Astrocyte (in vitro differentiated cells and primary cell): ENCODE data around the gene PDK3.

Experiments used
- EZH2 ChIP-seq: IDR thresholded peaks from 2 replicates; pipeline ENCODE4 v1.6.1; 2012; ENCODE audit warnings: mild to moderate bottlenecking, low read length, inconsistent platforms; ENCODE audit not compliant: insufficient read depth
- TF ChIP-seq, protein P1 (sequence below): IDR thresholded peaks from 2 replicates; pipeline ENCODE4 v1.5.1; 2011; ENCODE audit warnings: low read depth, mild to moderate bottlenecking, inconsistent platforms, low read length, moderate library complexity; ENCODE audit not compliant: insufficient read depth

DNA sequence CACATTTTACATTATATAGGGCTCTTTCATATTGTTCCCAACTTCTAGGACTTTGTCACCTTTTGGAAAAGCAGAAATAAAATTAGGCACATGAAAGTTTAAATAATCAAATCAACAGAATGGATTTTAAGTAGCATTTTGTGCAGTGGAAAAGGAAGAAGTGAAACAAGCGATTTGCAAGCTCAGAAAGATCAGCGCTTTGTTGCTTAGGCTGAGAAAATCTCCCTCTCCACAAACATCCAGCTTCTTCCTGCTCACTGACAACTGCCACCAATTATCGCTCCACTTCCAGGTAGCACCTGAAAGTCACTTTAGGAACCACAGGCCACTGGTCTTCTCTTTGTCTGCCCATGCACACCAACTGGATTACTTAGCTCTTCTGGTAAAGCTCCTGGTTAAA lies 2.0 kb upstream of the PDK3 start:
- TF ChIP-seq, protein P1, sequence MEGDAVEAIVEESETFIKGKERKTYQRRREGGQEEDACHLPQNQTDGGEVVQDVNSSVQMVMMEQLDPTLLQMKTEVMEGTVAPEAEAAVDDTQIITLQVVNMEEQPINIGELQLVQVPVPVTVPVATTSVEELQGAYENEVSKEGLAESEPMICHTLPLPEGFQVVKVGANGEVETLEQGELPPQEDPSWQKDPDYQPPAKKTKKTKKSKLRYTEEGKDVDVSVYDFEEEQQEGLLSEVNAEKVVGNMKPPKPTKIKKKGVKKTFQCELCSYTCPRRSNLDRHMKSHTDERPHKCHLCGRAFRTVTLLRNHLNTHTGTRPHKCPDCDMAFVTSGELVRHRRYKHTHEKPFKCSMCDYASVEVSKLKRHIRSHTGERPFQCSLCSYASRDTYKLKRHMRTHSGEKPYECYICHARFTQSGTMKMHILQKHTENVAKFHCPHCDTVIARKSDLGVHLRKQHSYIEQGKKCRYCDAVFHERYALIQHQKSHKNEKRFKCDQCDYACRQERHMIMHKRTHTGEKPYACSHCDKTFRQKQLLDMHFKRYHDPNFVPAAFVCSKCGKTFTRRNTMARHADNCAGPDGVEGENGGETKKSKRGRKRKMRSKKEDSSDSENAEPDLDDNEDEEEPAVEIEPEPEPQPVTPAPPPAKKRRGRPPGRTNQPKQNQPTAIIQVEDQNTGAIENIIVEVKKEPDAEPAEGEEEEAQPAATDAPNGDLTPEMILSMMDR = no peak
- TF ChIP-seq EZH2 = no peak
